Lung (tissue), 12 donors: ENCODE measurements around the gene NETO2. TPM values are rescaled to one million over a fixed set of nuclear protein-coding genes. Genes with fewer than 3 reads are reported as not detected.
"Not testable (repeated sequence)": the region's sequence is repeated elsewhere in the genome, so short reads cannot be mapped to it uniquely, and the experiment has no call there.

Source experiments
- ATAC-seq: fragments of 200-7000 bp; cut with Tn5 transposase; one replicate; pipeline ENCODE4 v1.9.1; 2020; ENCODE audit warnings: moderate number of reproducible peaks; ENCODE audit not compliant: insufficient read depth, low FRiP score
- DNase-seq, 3 donors: peaks; one replicate each; pipeline ENCODE4 v3.0.0-alpha.2; 2013 to 2017
- H3K27ac ChIP-seq, 2 donors: one replicate each; pipeline ENCODE4 v1.5.1; 2013; ENCODE audit warnings: mild to moderate bottlenecking in 2 of 2, moderate library complexity in 2 of 2, control low read depth in 1 of 2, inconsistent platforms in 1 of 2, low read depth in 1 of 2, low read length in 1 of 2
- H3K27me3 ChIP-seq, 3 donors: one replicate each; pipeline ENCODE4 v1.5.1; 2013; ENCODE audit warnings: low read length in 2 of 3; ENCODE audit not compliant: control insufficient read depth in 3 of 3, insufficient read depth in 3 of 3
- H3K36me3 ChIP-seq, 4 donors: one replicate each; pipeline ENCODE4 v1.5.1; 2013; ENCODE audit warnings: low read length in 4 of 4, mild to moderate bottlenecking in 1 of 4, moderate library complexity in 1 of 4; ENCODE audit not compliant: control insufficient read depth in 4 of 4, insufficient read depth in 4 of 4
- H3K4me1 ChIP-seq, 5 donors: one replicate each; pipeline ENCODE4 v1.5.1; 2013; ENCODE audit warnings: low read length in 5 of 5, mild to moderate bottlenecking in 2 of 5, moderate library complexity in 1 of 5; ENCODE audit not compliant: control insufficient read depth in 5 of 5, insufficient read depth in 5 of 5
- H3K4me3 ChIP-seq: one replicate; pipeline ENCODE4 v1.5.1; 2013; ENCODE audit warnings: mild to moderate bottlenecking, control low read depth, moderate library complexity
- H3K9ac ChIP-seq, 2 donors: one replicate each; pipeline ENCODE4 v1.5.1; 2013; ENCODE audit warnings: low read length in 2 of 2, control low read depth in 1 of 2; ENCODE audit not compliant: insufficient read depth in 1 of 2
- H3K9me3 ChIP-seq, 4 donors: one replicate each; pipeline ENCODE4 v1.5.1; 2013; ENCODE audit warnings: low read length in 3 of 4, mild to moderate bottlenecking in 1 of 4, moderate library complexity in 1 of 4; ENCODE audit not compliant: control insufficient read depth in 4 of 4, insufficient read depth in 3 of 4
- CTCF ChIP-seq: IDR thresholded peaks from 2 replicates; pipeline ENCODE4 v1.5.1; 2012; ENCODE audit warnings: mild to moderate bottlenecking; ENCODE audit errors: control extremely low read depth, extremely low read depth
- WGBS, 2 donors: extraction: QIAGEN DNeasy Blood & Tissue Kit; methylation state at CpG; one replicate each; pipeline ENCODE4 v1.1.7; 2013; 5-methylcytosine and 5-hydroxymethylcytosine counted together
- polyA plus RNA-seq, 2 donors: library from polyadenylated mRNA; stranded (reverse); fragments of 200-250 nt; gene quantifications; one replicate each; pipeline ENCODE4 v1.2.1, GENCODE V29; 2013
- total RNA-seq, 2 donors: library from RNA; depleted of rRNA in 1 of 2; stranded (reverse); fragments of >200 nt in 1 of 2; gene quantifications; one replicate each; pipeline ENCODE4 v1.2.1, GENCODE V29; 2014 to 2021
- donor health status: control.
- donor health status: control.
- donor health status: Bipolar disorder and iron deficiency.
- donor health status: healthy.
- donor health status: DM: yes; HTN: yes; CAD: no.

The NETO2 gene
- total and polyA plus RNA-seq, 4 donors: 2.7 to 16.6 (median 9.7) TPM

DNA sequence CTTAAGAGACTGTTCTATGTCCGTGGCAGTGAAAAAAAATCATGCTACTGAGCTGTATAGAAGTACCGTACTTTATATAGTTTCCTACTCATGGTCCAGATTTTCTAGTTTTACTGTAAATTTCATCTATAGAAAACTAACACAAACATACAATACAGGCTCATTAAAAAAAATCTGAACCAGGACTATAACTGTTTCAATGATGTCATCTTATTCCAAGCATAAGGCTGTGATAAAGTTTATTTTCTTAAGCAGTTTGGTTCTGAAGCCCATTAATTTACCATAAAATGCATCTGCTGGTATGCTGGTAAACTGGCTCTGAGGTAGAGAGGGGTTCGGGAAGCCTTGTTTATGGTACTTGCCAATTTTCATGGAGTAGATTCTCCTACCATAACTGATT, 16.7 kb upstream of the NETO2 start:
- DNase-seq (no peak), ATAC-seq (no peak)
- Histone ChIP-seq H3K4me3 (no peak overlapping the region), H3K9me3 (no peaks in the 10 kb centered on the region), H3K4me1 (no peaks in the 10 kb centered on the region), H3K36me3 (peaks cover 3 to 16% (median 7%) of the 10 kb centered on the region in 4 donors), H3K27ac (no peak overlapping the region), H3K27me3 (no peaks in the 10 kb centered on the region), H3K9ac (no peak overlapping the region)
- no peak for TF ChIP-seq CTCF
- WGBS, 2 donors: 94 to 95% methylated on average over 3 of the region's 3 CpGs

DNA sequence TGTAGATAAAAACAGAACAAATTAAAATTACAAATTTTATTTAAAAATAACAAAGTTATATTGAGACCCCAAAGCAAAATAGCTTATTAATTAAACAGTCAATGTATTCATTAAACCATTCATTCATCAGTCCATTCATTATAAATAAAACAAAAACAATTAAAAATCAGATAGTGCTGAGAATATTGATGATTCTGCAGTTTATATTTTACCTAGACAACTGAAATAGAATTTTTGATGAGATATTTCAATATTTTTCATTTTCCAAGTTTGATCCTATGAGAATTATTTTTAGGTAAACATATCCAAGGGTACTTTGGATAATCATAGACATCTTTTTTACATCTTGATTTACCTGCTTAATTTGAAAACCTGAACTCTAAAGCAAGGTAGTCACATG, 15.2 kb upstream of the NETO2 start:
- DNase-seq (no peak), ATAC-seq (no peak)
- no peak for TF ChIP-seq CTCF
- H3K4me3 ChIP-seq: no peak overlapping the region
- H3K4me1 ChIP-seq: no peaks in the 10 kb centered on the region
- H3K27me3 ChIP-seq: no peaks in the 10 kb centered on the region
- no peak overlapping the region for H3K9ac ChIP-seq
- no peak overlapping the region for H3K27ac ChIP-seq
- peaks cover 3 to 16% (median 7%) of the 10 kb centered on the region in 4 donors for H3K36me3 ChIP-seq
- no peaks in the 10 kb centered on the region for H3K9me3 ChIP-seq

DNA sequence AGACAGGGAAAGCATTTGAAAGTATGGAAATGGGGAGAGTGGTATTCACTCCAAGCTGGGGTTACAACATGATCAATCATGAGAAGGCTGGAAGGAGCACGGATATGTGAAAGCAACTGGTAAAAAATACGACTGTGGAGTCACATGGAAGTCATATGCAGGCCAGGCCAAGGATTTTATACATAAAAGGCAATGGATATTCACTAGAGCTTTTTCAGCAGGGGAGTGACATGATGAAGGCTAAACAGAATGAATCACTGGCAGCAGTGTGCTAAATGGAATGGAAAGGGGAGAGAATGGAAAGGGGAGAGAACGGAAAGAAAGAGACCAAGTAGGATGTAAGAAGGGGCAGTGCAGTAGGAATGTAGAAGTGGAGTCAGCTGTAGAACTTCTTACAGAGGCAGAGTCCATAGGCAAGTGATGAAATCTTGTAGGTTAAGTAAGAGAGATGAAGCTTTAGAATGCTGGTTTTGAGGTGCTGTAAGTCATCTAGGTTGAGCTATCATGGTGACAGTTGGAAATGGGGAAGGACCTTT, 13.0 kb upstream of the NETO2 start:
- Histone ChIP-seq H3K27ac (no peak overlapping the region), H3K27me3 (no peaks in the 10 kb centered on the region), H3K36me3 (peaks cover 5 to 24% (median 7%) of the 10 kb centered on the region in 4 donors), H3K9me3 (peaks cover 0 to 2% (median 0%) of the 10 kb centered on the region in 4 donors), H3K4me1 (no peaks in the 10 kb centered on the region), H3K9ac (no peak overlapping the region), H3K4me3 (no peak overlapping the region)
- DNase-seq (no peak), ATAC-seq (no peak)
- no peak for TF ChIP-seq CTCF
- 92 to 95% methylated on average over 3 of the region's 3 CpGs for WGBS, 2 donors

- not testable (repeated sequence) for H3K27ac ChIP-seq, H3K4me3 ChIP-seq, H3K4me1 ChIP-seq, H3K9me3 ChIP-seq, DNase-seq, H3K9ac ChIP-seq, ATAC-seq, H3K27me3 ChIP-seq
- 98% methylated on average over 9 of the region's 9 CpGs for WGBS, 2 donors
- peaks cover 5 to 15% (median 7%) of the 10 kb centered on the region in 4 donors for H3K36me3 ChIP-seq
Measured at GRCh38 chr16:47152501-47152900, 8.8 kb upstream of the NETO2 start.
